HCT116 (cell line): Measurements from ENCODE around the gene SLC38A2. TPM values are rescaled to one million over a fixed set of nuclear protein-coding genes. Genes with fewer than 3 reads are reported as not detected.

Experiments
- ATAC-seq: fragments of 200-7000 bp; cut with Tn5 transposase; 2 replicates; pipeline ENCODE4 v1.9.1; 2020; ENCODE audit warnings: mild to moderate bottlenecking, moderate library complexity
- Bru-seq: library from RNA; stranded (reverse); fragments of 400-500 nt; gene quantifications from one replicate; lab custom pipeline; 2021; lab: Mats Ljungman, UMichigan
- BruChase-seq, 2 experiments: library from RNA; stranded (reverse); fragments of 400-500 nt; gene quantifications; one replicate each; lab custom pipeline; 2021; lab: Mats Ljungman, UMichigan
- BruUV-seq: library from RNA; stranded (reverse); fragments of 400-500 nt; replicated peaks from 2 replicates; lab custom pipeline; 2021; lab: Mats Ljungman, UMichigan
- CTCF ChIA-PET: fragments of 300-600 bp; sonication (Branson Sonifier 250); formaldehyde crosslinking; loops from one replicate; lab custom pipeline; 2021; ENCODE audit warnings: antibody characterized with exemption; lab: Charles Lee
- POLR2A ChIA-PET: fragments of 300-600, 350-600 bp; sonication (Branson Sonifier 250); formaldehyde crosslinking; loops from one replicate; lab custom pipeline; 2021; ENCODE audit warnings: antibody characterized with exemption; lab: Charles Lee
- RAD21 ChIA-PET, 2 experiments: fragments of 300-600 bp; sonication (Branson Sonifier 250); formaldehyde crosslinking; loops; one replicate each; lab custom pipeline; 2023; ENCODE audit warnings: low total read pairs in 2 of 2; ENCODE audit not compliant: uncharacterized antibody in 2 of 2, unreplicated experiment in 2 of 2, low non-redundant PET in 1 of 2; lab: Charles Lee
- DNase-seq: peaks from one replicate; pipeline ENCODE4 v3.0.0-alpha.2; 2010; ENCODE audit warnings: low read depth, low spot score
- H2AFZ ChIP-seq: fragments of 200-600 bp; shearing (Covaris generic), sonication (generic); 2 replicates; pipeline ENCODE4 v1.6.1; 2017; ENCODE audit warnings: low read depth, mixed run types, mixed read lengths, antibody characterized with exemption, low read length; ENCODE audit not compliant: poor library complexity, severe bottlenecking
- H3K27ac ChIP-seq: 2 replicates; pipeline ENCODE4 v1.5.1; 2012; ENCODE audit warnings: low read depth, low read length
- H3K27me3 ChIP-seq: fragments of 200-600 bp; sonication (generic); 2 replicates; pipeline ENCODE4 v1.6.1; 2016; ENCODE audit warnings: mixed run types, low read length, mixed read lengths; ENCODE audit not compliant: insufficient read depth
- H3K36me3 ChIP-seq, 2 experiments: fragments of 200-500 bp in 1 of 2; fragments of 200-600 bp in 1 of 2; sonication (Bioruptor generic) in 1 of 2; sonication (generic) in 1 of 2; 2 replicates each; pipeline versions ENCODE4 v1.5.1 to v1.6.1; 2014 to 2016; ENCODE audit warnings: low read length in 2 of 2, inconsistent platforms in 1 of 2, mixed read lengths in 1 of 2, mixed run types in 1 of 2; ENCODE audit not compliant: insufficient read depth in 2 of 2, control insufficient read depth in 1 of 2
- H3K4me1 ChIP-seq, 2 experiments: fragments of 200-600 bp in 1 of 2; sonication (generic) in 1 of 2; 2 replicates each; pipeline versions ENCODE4 v1.5.1 to v1.6.1; 2012 to 2017; ENCODE audit warnings: low read length in 2 of 2, inconsistent platforms in 1 of 2, mild to moderate bottlenecking in 1 of 2, mixed read lengths in 1 of 2, mixed run types in 1 of 2, moderate library complexity in 1 of 2; ENCODE audit not compliant: insufficient read depth in 2 of 2, control insufficient read depth in 1 of 2
- H3K4me2 ChIP-seq: fragments of 200-600 bp; sonication (generic); 2 replicates; pipeline ENCODE4 v1.6.1; 2017; ENCODE audit warnings: mixed run types, low read length, mixed read lengths
- H3K4me3 ChIP-seq, 2 experiments: fragments of 200-600 bp in 1 of 2; sonication (generic) in 1 of 2; replicated peaks in 1 of 2; 2 replicates each; pipeline ENCODE4 v1.5.1; 2011 to 2016; ENCODE audit warnings: low read length in 2 of 2, control low read depth in 1 of 2, low read depth in 1 of 2, mild to moderate bottlenecking in 1 of 2, mixed read lengths in 1 of 2, mixed run types in 1 of 2
- H3K79me2 ChIP-seq: fragments of 200-600 bp; sonication (generic); 2 replicates; pipeline ENCODE4 v1.6.1; 2017; ENCODE audit warnings: mild to moderate bottlenecking, mixed run types, low read length, moderate library complexity, mixed read lengths; ENCODE audit not compliant: insufficient read depth
- H3K9ac ChIP-seq: fragments of 200-600 bp; sonication (generic); 2 replicates; pipeline ENCODE4 v1.6.1; 2016; ENCODE audit warnings: low read length, mixed read lengths
- H3K9me2 ChIP-seq: fragments of 200-600 bp; sonication (generic), shearing (Covaris generic); 2 replicates; pipeline ENCODE4 v1.6.1; 2017; ENCODE audit warnings: mixed run types, mild to moderate bottlenecking, moderate library complexity; ENCODE audit not compliant: insufficient read depth
- H3K9me3 ChIP-seq, 2 experiments: fragments of 200-500 bp in 1 of 2; fragments of 200-600 bp in 1 of 2; sonication (Bioruptor generic) in 1 of 2; sonication (generic) in 1 of 2; 2 replicates each; pipeline ENCODE4 v1.6.1; 2014 to 2017; ENCODE audit warnings: low read length in 2 of 2, mixed read lengths in 2 of 2, inconsistent platforms in 1 of 2, low read depth in 1 of 2, mild to moderate bottlenecking in 1 of 2, mixed run types in 1 of 2, moderate library complexity in 1 of 2; ENCODE audit not compliant: control insufficient read depth in 1 of 2, insufficient read depth in 1 of 2
- H4K20me1 ChIP-seq: fragments of 200-600 bp; sonication (generic), shearing (Covaris generic); 2 replicates; pipeline ENCODE4 v1.6.1; 2017; ENCODE audit warnings: mixed run types, mild to moderate bottlenecking, moderate library complexity; ENCODE audit not compliant: insufficient read depth
- EGR1 ChIP-seq: IDR thresholded peaks from 2 replicates; pipeline ENCODE4 v1.6.1; 2012; ENCODE audit warnings: low read depth
- ELF1 ChIP-seq: IDR thresholded peaks from 2 replicates; pipeline ENCODE4 v1.6.1; 2012; ENCODE audit warnings: low read depth, borderline replicate concordance
- EZH2 ChIP-seq: fragments of 200-600 bp; sonication (generic); IDR thresholded peaks from 2 replicates; pipeline ENCODE4 v1.6.1; 2017; ENCODE audit warnings: antibody characterized with exemption, mixed run types
- FOSL1 ChIP-seq: IDR thresholded peaks from 2 replicates; pipeline ENCODE4 v1.6.1; 2012; ENCODE audit warnings: low read depth
- JUND ChIP-seq: IDR thresholded peaks from 2 replicates; pipeline ENCODE4 v1.6.1; 2012
- MAX ChIP-seq: IDR thresholded peaks from 2 replicates; pipeline ENCODE4 v1.6.1; 2012
- POLR2A ChIP-seq: IDR thresholded peaks from 2 replicates; pipeline ENCODE4 v1.7.0; 2011; ENCODE audit warnings: borderline replicate concordance; ENCODE audit not compliant: insufficient read depth, insufficient read length; ENCODE audit errors: extremely low read depth
- POLR2AphosphoS5 ChIP-seq: IDR thresholded peaks from 2 replicates; pipeline ENCODE4 v1.6.1; 2011; ENCODE audit warnings: mild to moderate bottlenecking, low read depth, low read length, moderate library complexity
- RAD21 ChIP-seq: IDR thresholded peaks from 2 replicates; pipeline ENCODE4 v1.6.1; 2012; ENCODE audit warnings: low read depth, mild to moderate bottlenecking
- REST ChIP-seq: IDR thresholded peaks from 2 replicates; pipeline ENCODE4 v1.6.1; 2012; ENCODE audit warnings: low read depth
- SP1 ChIP-seq: IDR thresholded peaks from 2 replicates; pipeline ENCODE4 v1.6.1; 2012; ENCODE audit warnings: low read depth
- SRF ChIP-seq: IDR thresholded peaks from 2 replicates; pipeline ENCODE4 v1.6.1; 2012; ENCODE audit warnings: low read depth
- TCF7L2 ChIP-seq: IDR thresholded peaks from 2 replicates; pipeline ENCODE4 v1.7.0; 2011; ENCODE audit warnings: borderline replicate concordance, inconsistent platforms; ENCODE audit not compliant: insufficient read depth, insufficient read length; ENCODE audit errors: extremely low read depth
- YY1 ChIP-seq: IDR thresholded peaks from 2 replicates; pipeline ENCODE4 v1.6.1; 2011; ENCODE audit warnings: low read length, low read depth, moderate library complexity, mild to moderate bottlenecking; ENCODE audit not compliant: insufficient replicate concordance; ENCODE audit errors: extremely low read depth
- ZFX ChIP-seq: fragments of 450-650 bp; IDR thresholded peaks from 2 replicates; pipeline ENCODE4 v1.6.1; 2017
- ZNF274 ChIP-seq: fragments of 200-500 bp; sonication (Bioruptor generic); IDR thresholded peaks from 2 replicates; pipeline ENCODE4 v1.6.1; 2014; ENCODE audit warnings: mild to moderate bottlenecking, low read depth, low read length, inconsistent platforms
- intact Hi-C: fragments of 100-400 bp; cut with micrococcal nuclease; formaldehyde crosslinking; loops from 2 replicates; pipeline ENCODE4 v1.10.0; 2022
- long read RNA-seq: library from polyadenylated mRNA; unstranded; transcript quantifications from one replicate; pipeline ENCODE4 v2.0.0, GENCODE V29; 2021; ENCODE audit not compliant: unreplicated experiment
- polyA plus RNA-seq: library from polyadenylated mRNA; unstranded; fragments of >200 nt; gene quantifications from 2 replicates; pipeline ENCODE4 v1.2.1, GENCODE V29; 2012; ENCODE audit warnings: missing spikeins
- total RNA-seq: library from RNA; stranded (reverse); gene quantifications from one replicate; pipeline ENCODE4 v1.2.1, GENCODE V29; 2021; ENCODE audit not compliant: unreplicated experiment
- TF ChIP-seq, protein P1 (sequence below): IDR thresholded peaks from 2 replicates; pipeline ENCODE4 v1.6.1; 2012
- TF ChIP-seq, protein P2 (sequence below), 3 experiments: fragments of 200-600 bp in 1 of 3; sonication (generic) in 1 of 3; IDR thresholded peaks in 2 of 3; conservative IDR thresholded peaks in 1 of 3; 2 replicates each; pipeline ENCODE4 v1.5.1; 2012 to 2017; ENCODE audit warnings: low read depth in 2 of 3, low read length in 2 of 3, antibody characterized with exemption in 1 of 3, borderline replicate concordance in 1 of 3, control low read depth in 1 of 3, mild to moderate bottlenecking in 1 of 3, mixed read lengths in 1 of 3, mixed run types in 1 of 3, moderate library complexity in 1 of 3; ENCODE audit not compliant: insufficient read depth in 1 of 3

SLC38A2 gene
- total RNA-seq (1,049 TPM), Bru-seq, nascent RNA (percentile 100 among the genes with signal in this experiment), BruChase-seq, experiment 1, labeled RNA remaining after a 6-hour chase (percentile 100 among the genes with signal in this experiment), BruChase-seq, experiment 2, labeled RNA remaining after a 2-hour chase (percentile 100 among the genes with signal in this experiment)
- polyA plus RNA-seq, result 307 and 350 TPM in 2 replicates
- long read RNA-seq, full-length matches to known transcripts, result 464 of 636 reads
- long read RNA-seq, partial matches to known transcripts, result 85 of 636 reads
- long read RNA-seq, other reads (novel, unspliced or antisense), result 87 of 636 reads

- peaks cover 49% of the 10 kb centered on the region for H3K79me2 ChIP-seq
- peak within 1 kb of the TSS; percentile 91 for H3K9ac ChIP-seq
- BruUV-seq, result no TSS peak
- H3K4me2 ChIP-seq, result peak within 1 kb of the TSS; percentile 96
- peak within 1 kb of the TSS; percentile 80 to 84 for H3K4me3 ChIP-seq
- H3K36me3 ChIP-seq, result peaks cover 31 to 35% of the 10 kb centered on the region in 2 experiments
- H4K20me1 ChIP-seq, result peaks cover 33% of the 10 kb centered on the region
- peaks cover 45 to 72% of the 10 kb centered on the region in 2 experiments for H3K4me1 ChIP-seq
- peak within 1 kb of the TSS; percentile 95 for H3K27ac ChIP-seq
- H3K9me3 ChIP-seq, result no peaks in the 10 kb centered on the region
- H2AFZ ChIP-seq, result no peak within 1 kb of the TSS
- peak; percentile 71 for DNase-seq
- ATAC-seq, result peak; percentile 83
- intact Hi-C loops, result loop anchor here (1.0 to 5.0 kb wide), 7 partner anchors 11 to 305 kb away; no protein-coding TSS in a partner anchor
- no peaks in the 10 kb centered on the region for H3K9me2 ChIP-seq
- CTCF ChIA-PET, result no interaction called here
- RAD21 ChIA-PET, result no interaction called here
- POLR2A ChIA-PET, result interaction anchor here (0.8 to 7.6 kb wide), 7 partner anchors 9 to 177 kb away, joined by 3 to 82 read pairs (median 5); no protein-coding TSS in a partner anchor
- H3K27me3 ChIP-seq, result no peaks in the 10 kb centered on the region
- TF ChIP-seq JUND (peak; percentile 46), YY1 (peak; percentile 44), EGR1 (0 out of 2 replicates have a peak, but pooled peaks have one; percentile 37), SP1 (peak; percentile 82), POLR2A (peak; percentile 99), EZH2 (no peak), REST (no peak), ELF1 (no peak), POLR2AphosphoS5 (peak; percentile 100), MAX (peak; percentile 94), ZFX (no peak), SRF (no peak; the same call in 1 of the 2 replicates), ZNF274 (no peak), TCF7L2 (peak; percentile 74), FOSL1 (peak; percentile 30; the same call in 1 of the 2 replicates), RAD21 (peak; percentile 37)
- TF ChIP-seq, protein P1, sequence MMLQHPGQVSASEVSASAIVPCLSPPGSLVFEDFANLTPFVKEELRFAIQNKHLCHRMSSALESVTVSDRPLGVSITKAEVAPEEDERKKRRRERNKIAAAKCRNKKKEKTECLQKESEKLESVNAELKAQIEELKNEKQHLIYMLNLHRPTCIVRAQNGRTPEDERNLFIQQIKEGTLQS, result no peak
- TF ChIP-seq, protein P2, sequence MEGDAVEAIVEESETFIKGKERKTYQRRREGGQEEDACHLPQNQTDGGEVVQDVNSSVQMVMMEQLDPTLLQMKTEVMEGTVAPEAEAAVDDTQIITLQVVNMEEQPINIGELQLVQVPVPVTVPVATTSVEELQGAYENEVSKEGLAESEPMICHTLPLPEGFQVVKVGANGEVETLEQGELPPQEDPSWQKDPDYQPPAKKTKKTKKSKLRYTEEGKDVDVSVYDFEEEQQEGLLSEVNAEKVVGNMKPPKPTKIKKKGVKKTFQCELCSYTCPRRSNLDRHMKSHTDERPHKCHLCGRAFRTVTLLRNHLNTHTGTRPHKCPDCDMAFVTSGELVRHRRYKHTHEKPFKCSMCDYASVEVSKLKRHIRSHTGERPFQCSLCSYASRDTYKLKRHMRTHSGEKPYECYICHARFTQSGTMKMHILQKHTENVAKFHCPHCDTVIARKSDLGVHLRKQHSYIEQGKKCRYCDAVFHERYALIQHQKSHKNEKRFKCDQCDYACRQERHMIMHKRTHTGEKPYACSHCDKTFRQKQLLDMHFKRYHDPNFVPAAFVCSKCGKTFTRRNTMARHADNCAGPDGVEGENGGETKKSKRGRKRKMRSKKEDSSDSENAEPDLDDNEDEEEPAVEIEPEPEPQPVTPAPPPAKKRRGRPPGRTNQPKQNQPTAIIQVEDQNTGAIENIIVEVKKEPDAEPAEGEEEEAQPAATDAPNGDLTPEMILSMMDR (IDR thresholded peaks at IDR 0.05 in 2 of 3, conservative IDR thresholded peaks at IDR 0.05 in 1 of 3; ENCODE audit: borderline replicate concordance in 1 of 3, insufficient read depth in 1 of 3, low read depth in 2 of 3, low read length in 2 of 3), result no peak
These were observed at the start of gene SLC38A2 for GRCh38 chr12:46372544-46373300. TSS of gene SLC38A2 (minus strand) at chr12:46372773. CDS start at chr12:46371293, 1,480 bp downstream.
